H9 (cell line): ENCODE results near the gene ADGRD1. TPM values are rescaled to one million over a fixed set of nuclear protein-coding genes. Genes with fewer than 3 reads are reported as not detected.

Experiments used
- DNase-seq: peaks from one replicate; pipeline ENCODE4 v3.0.0-alpha.2; 2017
- H2AFZ ChIP-seq: one replicate; pipeline ENCODE4 v1.6.1; 2013; ENCODE audit warnings: mild to moderate bottlenecking, low read length, control low read depth, moderate library complexity
- H2AK5ac ChIP-seq: 2 replicates; pipeline ENCODE4 v1.6.1; 2013; ENCODE audit warnings: low read length, control low read depth, mixed read lengths; ENCODE audit not compliant: insufficient read length
- H2BK120ac ChIP-seq: one replicate; pipeline ENCODE4 v1.6.1; 2013; ENCODE audit warnings: low read depth, mild to moderate bottlenecking, low read length, control low read depth, inconsistent platforms; ENCODE audit not compliant: poor library complexity, severe bottlenecking
- H2BK12ac ChIP-seq: 2 replicates; pipeline ENCODE4 v1.6.1; 2013; ENCODE audit warnings: low read length, control low read depth, mixed read lengths, low read depth; ENCODE audit not compliant: insufficient read length
- H2BK15ac ChIP-seq: 2 replicates; pipeline ENCODE4 v1.6.1; 2013; ENCODE audit warnings: low read depth, low read length, control low read depth
- H2BK20ac ChIP-seq: one replicate; pipeline ENCODE4 v1.6.1; 2013; ENCODE audit warnings: low read depth, mild to moderate bottlenecking, low read length, control low read depth, inconsistent platforms; ENCODE audit not compliant: poor library complexity, severe bottlenecking
- H2BK5ac ChIP-seq: 2 replicates; pipeline ENCODE4 v1.6.1; 2013; ENCODE audit warnings: low read length, control low read depth, mixed read lengths; ENCODE audit not compliant: insufficient read length
- H3K14ac ChIP-seq: 2 replicates; pipeline ENCODE4 v1.6.1; 2013; ENCODE audit warnings: low read length, control low read depth; ENCODE audit not compliant: insufficient read depth
- H3K18ac ChIP-seq: 2 replicates; pipeline ENCODE4 v1.6.1; 2013; ENCODE audit warnings: low read depth, mild to moderate bottlenecking, mixed read lengths, low read length, control low read depth; ENCODE audit not compliant: insufficient read length
- H3K23ac ChIP-seq: 2 replicates; pipeline ENCODE4 v1.6.1; 2013; ENCODE audit warnings: low read length, control low read depth, mixed read lengths, low read depth; ENCODE audit not compliant: insufficient read length
- H3K23me2 ChIP-seq: 2 replicates; pipeline ENCODE4 v1.6.1; 2013; ENCODE audit warnings: low read depth, mild to moderate bottlenecking, mixed read lengths, low read length, control low read depth; ENCODE audit not compliant: insufficient read length, poor library complexity, severe bottlenecking
- H3K27ac ChIP-seq: 2 replicates; pipeline ENCODE4 v1.5.1; 2013; ENCODE audit warnings: low read length, control low read depth, mixed read lengths, low read depth; ENCODE audit not compliant: insufficient read length
- H3K27me3 ChIP-seq: 2 replicates; pipeline ENCODE4 v1.6.1; 2013; ENCODE audit warnings: low read length, control low read depth, inconsistent platforms; ENCODE audit not compliant: insufficient read depth
- H3K4ac ChIP-seq: 2 replicates; pipeline ENCODE4 v1.6.1; 2013; ENCODE audit warnings: low read depth, mild to moderate bottlenecking, control low read depth, inconsistent platforms, low read length, moderate library complexity
- H3K4me1 ChIP-seq: 2 replicates; pipeline ENCODE4 v1.6.1; 2013; ENCODE audit warnings: low read length, control low read depth, inconsistent platforms; ENCODE audit not compliant: insufficient read depth
- H3K4me2 ChIP-seq: 2 replicates; pipeline ENCODE4 v1.6.1; 2013; ENCODE audit warnings: low read length, control low read depth, mixed read lengths; ENCODE audit not compliant: insufficient read length, insufficient read depth
- H3K56ac ChIP-seq: 2 replicates; pipeline ENCODE4 v1.6.1; 2013; ENCODE audit warnings: low read depth, mild to moderate bottlenecking, mixed read lengths, low read length, control low read depth; ENCODE audit not compliant: insufficient read length
- H3K79me1 ChIP-seq: 2 replicates; pipeline ENCODE4 v1.6.1; 2013; ENCODE audit warnings: low read depth, mild to moderate bottlenecking, moderate library complexity, low read length, control low read depth, inconsistent platforms; ENCODE audit not compliant: insufficient read depth, poor library complexity, severe bottlenecking
- H3K79me2 ChIP-seq: 2 replicates; pipeline ENCODE4 v1.6.1; 2013; ENCODE audit warnings: low read length, control low read depth, inconsistent platforms; ENCODE audit not compliant: insufficient read depth
- H3K9ac ChIP-seq: 2 replicates; pipeline ENCODE4 v1.6.1; 2013; ENCODE audit warnings: low read length, control low read depth, mixed read lengths; ENCODE audit not compliant: insufficient read length; ENCODE audit errors: extremely low read depth
- H3K9me3 ChIP-seq: one replicate; pipeline ENCODE4 v1.6.1; 2013; ENCODE audit warnings: low read depth, low read length, inconsistent platforms; ENCODE audit not compliant: control insufficient read depth
- H3T11ph ChIP-seq: one replicate; pipeline ENCODE4 v1.6.1; 2013; ENCODE audit warnings: mild to moderate bottlenecking, low read length, control low read depth, inconsistent platforms
- H4K20me1 ChIP-seq: one replicate; pipeline ENCODE4 v1.6.1; 2013; ENCODE audit not compliant: control insufficient read depth, insufficient read length, insufficient read depth
- H4K5ac ChIP-seq: 2 replicates; pipeline ENCODE4 v1.6.1; 2013; ENCODE audit warnings: low read depth, mild to moderate bottlenecking, mixed read lengths, low read length, control low read depth; ENCODE audit not compliant: insufficient read length
- H4K8ac ChIP-seq: replicated peaks from 2 replicates; pipeline ENCODE4 v1.6.1; 2013; ENCODE audit warnings: low read length, control low read depth, mixed read lengths, low read depth; ENCODE audit not compliant: insufficient read length
- H4K91ac ChIP-seq: 2 replicates; pipeline ENCODE4 v1.6.1; 2013; ENCODE audit warnings: low read depth, mild to moderate bottlenecking, moderate library complexity, mixed read lengths, low read length, control low read depth; ENCODE audit not compliant: insufficient read length
- H3K27ac Mint-ChIP-seq, 3 experiments: 2 replicates in 2 of 3; 3 replicates in 1 of 3; pipeline ENCODE4 v1.8.0; 2020 to 2021; ENCODE audit warnings: mixed read lengths in 3 of 3, mild to moderate bottlenecking in 1 of 3, moderate library complexity in 1 of 3
- H3K27me3 Mint-ChIP-seq: 2 replicates; pipeline ENCODE4 v1.8.0; 2021; ENCODE audit warnings: low read depth, mild to moderate bottlenecking, moderate library complexity, mixed read lengths
- H3K36me3 Mint-ChIP-seq, 3 experiments: 2 replicates in 2 of 3; 3 replicates in 1 of 3; pipeline ENCODE4 v1.8.0; 2020 to 2021; ENCODE audit warnings: low read depth in 3 of 3, mixed read lengths in 3 of 3; ENCODE audit not compliant: insufficient read depth in 1 of 3
- H3K4me1 Mint-ChIP-seq, 2 experiments: 2 replicates each; pipeline ENCODE4 v1.8.0; 2020; ENCODE audit warnings: mixed read lengths in 2 of 2
- H3K4me3 Mint-ChIP-seq, 2 experiments: 2 replicates in 1 of 2; 3 replicates in 1 of 2; pipeline ENCODE4 v1.8.0; 2020 to 2021; ENCODE audit warnings: mild to moderate bottlenecking in 2 of 2, mixed read lengths in 2 of 2, moderate library complexity in 1 of 2
- H3K9me3 Mint-ChIP-seq, 2 experiments: 2 replicates in 1 of 2; 3 replicates in 1 of 2; pipeline ENCODE4 v1.8.0; 2020; ENCODE audit warnings: mild to moderate bottlenecking in 2 of 2, mixed read lengths in 2 of 2, moderate library complexity in 1 of 2
- WGBS: extraction: QIAGEN DNeasy Blood & Tissue Kit; methylation state at CpG from one replicate; pipeline ENCODE4 v1.1.7; 2013; ENCODE audit warnings: missing lambda C conversion rate, low lambda C conversion rate, mixed read lengths; ENCODE audit not compliant: insufficient read length; ENCODE audit errors: extremely low coverage; 5-methylcytosine and 5-hydroxymethylcytosine counted together
- total RNA-seq: library from RNA; stranded (reverse); gene quantifications from 2 replicates; pipeline ENCODE4 v1.2.1, GENCODE V29; 2021
- TF ChIP-seq, protein P1 (sequence below): fragments of 200-600 bp; sonication (generic); conservative IDR thresholded peaks from 3 replicates; pipeline ENCODE4 v1.8.0; 2021; ENCODE audit warnings: antibody characterized with exemption, mild to moderate bottlenecking

The ADGRD1 gene
- total RNA-seq, 1 experiment from 2014 or later, result 0.52 TPM

DNA sequence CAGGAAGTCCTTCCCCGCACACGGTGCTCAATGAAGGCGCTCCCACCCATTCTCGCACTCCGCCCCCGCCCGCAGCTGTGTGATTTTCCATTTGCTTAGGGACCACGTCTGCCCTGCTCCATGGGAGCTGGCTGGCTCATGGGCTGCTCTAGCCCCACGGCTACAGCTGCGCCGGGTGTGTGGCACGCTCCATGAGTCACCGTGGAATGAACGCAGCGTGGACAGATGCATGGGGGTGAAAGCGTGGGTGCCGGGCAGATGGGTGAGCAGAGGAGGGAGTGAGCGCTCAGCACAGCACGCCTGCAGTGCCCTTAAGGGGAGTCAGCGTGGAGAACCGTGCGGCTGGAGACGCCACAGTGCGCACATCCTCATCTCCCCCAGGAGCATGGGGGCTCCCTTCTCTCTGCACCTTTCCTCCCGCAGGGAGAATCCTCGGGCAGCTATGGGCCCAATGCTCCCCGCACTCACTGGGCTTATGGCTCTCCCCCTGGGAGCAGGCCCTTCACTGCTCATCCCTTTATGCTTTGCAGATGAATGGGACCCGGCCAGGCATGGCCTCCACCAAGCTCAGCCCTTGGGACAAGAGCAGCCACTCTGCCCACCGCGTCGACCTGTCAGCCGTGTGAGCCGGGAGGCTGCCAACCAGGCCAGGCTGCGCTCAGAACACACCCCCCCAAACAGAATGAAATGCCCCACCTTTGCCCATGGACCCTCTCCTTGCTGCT is 185.1 kb downstream of the ADGRD1 start:
- Histone ChIP-seq H3K9ac (no peak overlapping the region), H3K79me2 (no peaks in the 10 kb centered on the region), H3K18ac (no peak overlapping the region), H4K20me1 (no peaks in the 10 kb centered on the region), H2BK20ac (no peak overlapping the region), H2BK120ac (no peak overlapping the region), H3K4ac (no peak overlapping the region), H2AFZ (no peak overlapping the region), H2BK15ac (no peak overlapping the region), H3T11ph (no peak overlapping the region), H3K9me3 (no peaks in the 10 kb centered on the region), H2BK5ac (no peak overlapping the region), H3K23ac (no peak overlapping the region), H4K91ac (no peak overlapping the region), H3K27ac (no peak overlapping the region), H3K27me3 (no peaks in the 10 kb centered on the region), H4K5ac (no peak overlapping the region), H2BK12ac (no peak overlapping the region), H3K14ac (no peak overlapping the region), H4K8ac (no peak overlapping the region), H2AK5ac (no peak overlapping the region), H3K4me1 (no peaks in the 10 kb centered on the region), H3K56ac (no peak overlapping the region), H3K79me1 (no peaks in the 10 kb centered on the region), H3K4me2 (no peak overlapping the region), H3K23me2 (no peaks in the 10 kb centered on the region)
- no peaks in the 10 kb centered on the region for H3K9me3 Mint-ChIP-seq
- peaks cover 0 to 12% of the 10 kb centered on the region in 2 experiments; a peak in 2 of 4 replicates for H3K4me1 Mint-ChIP-seq
- peak; percentile 25 for DNase-seq
- no peak overlapping the region for H3K4me3 Mint-ChIP-seq
- no peaks in the 10 kb centered on the region for H3K36me3 Mint-ChIP-seq
- TF ChIP-seq, protein P1, sequence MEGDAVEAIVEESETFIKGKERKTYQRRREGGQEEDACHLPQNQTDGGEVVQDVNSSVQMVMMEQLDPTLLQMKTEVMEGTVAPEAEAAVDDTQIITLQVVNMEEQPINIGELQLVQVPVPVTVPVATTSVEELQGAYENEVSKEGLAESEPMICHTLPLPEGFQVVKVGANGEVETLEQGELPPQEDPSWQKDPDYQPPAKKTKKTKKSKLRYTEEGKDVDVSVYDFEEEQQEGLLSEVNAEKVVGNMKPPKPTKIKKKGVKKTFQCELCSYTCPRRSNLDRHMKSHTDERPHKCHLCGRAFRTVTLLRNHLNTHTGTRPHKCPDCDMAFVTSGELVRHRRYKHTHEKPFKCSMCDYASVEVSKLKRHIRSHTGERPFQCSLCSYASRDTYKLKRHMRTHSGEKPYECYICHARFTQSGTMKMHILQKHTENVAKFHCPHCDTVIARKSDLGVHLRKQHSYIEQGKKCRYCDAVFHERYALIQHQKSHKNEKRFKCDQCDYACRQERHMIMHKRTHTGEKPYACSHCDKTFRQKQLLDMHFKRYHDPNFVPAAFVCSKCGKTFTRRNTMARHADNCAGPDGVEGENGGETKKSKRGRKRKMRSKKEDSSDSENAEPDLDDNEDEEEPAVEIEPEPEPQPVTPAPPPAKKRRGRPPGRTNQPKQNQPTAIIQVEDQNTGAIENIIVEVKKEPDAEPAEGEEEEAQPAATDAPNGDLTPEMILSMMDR, result no peak
- no peak overlapping the region for H3K27ac Mint-ChIP-seq
- no CpG with 5 or more reads among the region's 34 CpGs for WGBS
- peaks cover 1% of the 10 kb centered on the region for H3K27me3 Mint-ChIP-seq
